ENCODE results near the gene KCTD11.

KCTD11 gene

DNA sequence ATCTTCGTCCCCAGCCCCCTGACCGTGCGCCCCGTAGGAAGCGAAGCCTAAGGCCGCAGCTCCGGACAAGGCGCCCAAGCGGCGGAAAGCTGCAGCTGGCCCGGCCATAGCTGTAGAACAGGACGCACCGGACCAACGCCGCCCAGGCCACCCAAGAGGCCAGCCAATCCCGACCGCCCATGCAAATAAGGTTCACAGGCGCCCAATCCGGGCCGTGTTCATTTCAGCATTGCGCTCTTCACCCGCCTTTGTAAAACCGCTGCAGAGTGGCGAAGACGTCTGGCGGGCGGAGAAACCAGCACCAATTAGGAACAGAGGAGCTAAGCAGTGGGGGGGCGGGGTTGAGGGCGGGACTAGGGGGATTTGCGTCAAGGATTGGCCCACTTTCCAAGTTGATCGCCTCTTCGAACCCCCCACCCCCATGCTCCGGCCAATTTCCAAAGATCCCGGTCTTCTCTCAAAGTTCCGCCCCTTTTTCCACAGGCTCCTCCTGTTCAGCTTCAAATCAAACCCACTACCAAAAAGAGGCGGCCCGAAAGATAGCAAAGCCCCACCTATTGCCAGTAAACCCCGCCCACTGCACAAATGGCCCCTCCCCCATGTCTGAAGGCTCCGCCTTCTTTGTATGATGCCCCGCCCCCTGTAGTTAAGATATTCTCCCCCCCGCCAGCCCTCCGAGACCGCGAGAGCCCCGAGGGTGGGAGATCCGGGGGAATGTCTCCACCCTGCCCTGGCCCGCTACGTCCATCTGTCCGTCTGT lies 52.2 kb downstream of the KCTD11 start, which contains the start of gene TMEM256:
Gene TMEM256 (minus strand): TSS at position 121 of the 760 bp plus-strand sequence. CDS start 13 bp downstream, at position 108.
- DNase-seq (ENCODE audit: low spot score) = peak; percentile 97

All from AG08396 (cell line).